ENCODE results near the gene CYP11A1.

- TF ChIP-seq CTCF (IDR thresholded peaks at IDR 0.05 in 4 of 5, conservative IDR thresholded peaks at IDR 0.05 in 1 of 5) (no peak), POLR2A (IDR thresholded peaks at IDR 0.05) (no peak)
Observed at GRCh38 chr15:74381190-74381453, 13.7 kb upstream of the CYP11A1 start.

Data from gastrocnemius medialis (tissue), 4 donors.